A673 (cell line): Measurements from ENCODE around the gene TXNDC16.

Experiments
- CTCF ChIP-seq: fragments of 300-800, 200-600 bp; sonication (generic); conservative IDR thresholded peaks from 2 replicates; pipeline ENCODE4 v1.5.1; 2017; ENCODE audit warnings: low read depth, mild to moderate bottlenecking, antibody characterized with exemption, low read length, moderate library complexity, mixed read lengths
- EZH2 ChIP-seq: fragments of 200-600 bp; sonication (generic); IDR thresholded peaks from 2 replicates; pipeline ENCODE4 v1.6.1; 2017; ENCODE audit warnings: borderline replicate concordance, low read depth, mild to moderate bottlenecking, mixed read lengths, antibody characterized with exemption, low read length; ENCODE audit not compliant: poor library complexity, severe bottlenecking

GRCh38 chr14:52458721-52459085 is 93.6 kb downstream of the TXNDC16 start:
- no peak for TF ChIP-seq CTCF
- TF ChIP-seq EZH2 = no peak
